ENCODE results near the gene ASCC3.

Gene ASCC3

GRCh38 chr6:100491952-100492670 lies 389.0 kb downstream of the ASCC3 start:
- no peak for DNase-seq (ENCODE audit: low spot score)

- DNase-seq (ENCODE audit: low spot score), result no peak
Observed at GRCh38 chr6:100490065-100490464, 391.1 kb downstream of the ASCC3 start.

- no peak for DNase-seq (ENCODE audit: low spot score)
Observed at GRCh38 chr6:100488244-100488643, 392.9 kb downstream of the ASCC3 start.

DNA sequence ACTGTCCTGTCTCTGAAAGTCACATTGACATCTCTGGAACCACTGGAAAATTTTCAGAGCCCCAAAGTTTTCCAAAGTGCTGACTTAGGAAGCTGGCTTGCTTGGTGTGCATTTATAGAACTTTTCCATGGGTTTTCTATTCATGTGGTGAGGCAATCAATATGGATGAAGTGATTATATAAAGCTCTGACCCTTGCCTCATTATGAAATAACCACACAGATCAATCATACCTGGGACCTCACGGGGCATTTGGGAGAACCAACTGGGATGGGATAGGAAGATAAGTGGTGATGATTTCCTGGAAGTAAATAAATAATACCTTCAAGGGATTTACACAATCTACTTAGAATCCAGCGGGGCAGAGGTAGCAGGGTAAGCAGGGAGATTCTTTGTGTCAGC lies 393.5 kb downstream of the ASCC3 start:
- DNase-seq (ENCODE audit: low spot score), result no peak

GRCh38 chr6:100485268-100485667 lies 395.9 kb downstream of the ASCC3 start:
- no peak for DNase-seq (ENCODE audit: low spot score)

DNA sequence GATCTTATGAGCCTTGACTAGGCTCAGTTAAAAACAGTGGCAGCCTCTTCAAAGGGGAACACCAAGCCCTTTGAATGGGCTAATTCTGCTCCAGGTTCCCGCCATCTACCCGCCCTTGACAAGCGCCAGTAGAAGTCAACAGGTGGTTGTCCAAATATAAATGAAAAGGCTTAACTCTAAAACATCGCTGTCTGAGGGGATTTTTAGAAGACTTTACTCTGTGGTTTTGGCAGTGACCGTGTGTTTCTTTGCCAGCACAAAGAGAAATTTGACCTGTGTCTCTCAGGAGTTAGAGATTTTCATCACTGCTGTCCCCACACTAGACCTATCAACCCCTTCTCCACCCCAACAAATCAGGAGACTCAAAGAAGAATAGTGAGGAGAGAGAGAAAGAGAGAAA lies 396.7 kb downstream of the ASCC3 start:
- no peak for DNase-seq (ENCODE audit: low spot score)

DNA sequence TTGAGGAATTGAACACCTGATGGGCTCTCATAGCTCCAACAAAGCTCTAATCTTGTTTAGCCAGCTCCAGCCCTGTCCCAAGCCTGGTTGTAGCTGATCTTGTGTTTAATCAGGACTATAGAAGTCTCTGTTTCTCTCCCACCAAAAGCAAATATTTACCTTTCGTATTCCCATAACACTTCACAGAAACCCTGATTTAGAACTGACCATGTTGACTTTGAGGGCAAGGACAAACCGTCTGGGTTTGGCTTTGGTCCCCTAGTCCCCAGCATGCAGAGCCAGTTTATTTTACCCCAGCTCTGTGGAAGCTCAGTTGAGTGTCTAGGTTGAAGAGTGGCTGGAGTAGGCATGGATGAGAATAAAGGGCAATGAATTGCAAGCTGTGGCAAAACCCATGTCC lies 398.4 kb downstream of the ASCC3 start:
- DNase-seq (ENCODE audit: low spot score), result no peak

DNA sequence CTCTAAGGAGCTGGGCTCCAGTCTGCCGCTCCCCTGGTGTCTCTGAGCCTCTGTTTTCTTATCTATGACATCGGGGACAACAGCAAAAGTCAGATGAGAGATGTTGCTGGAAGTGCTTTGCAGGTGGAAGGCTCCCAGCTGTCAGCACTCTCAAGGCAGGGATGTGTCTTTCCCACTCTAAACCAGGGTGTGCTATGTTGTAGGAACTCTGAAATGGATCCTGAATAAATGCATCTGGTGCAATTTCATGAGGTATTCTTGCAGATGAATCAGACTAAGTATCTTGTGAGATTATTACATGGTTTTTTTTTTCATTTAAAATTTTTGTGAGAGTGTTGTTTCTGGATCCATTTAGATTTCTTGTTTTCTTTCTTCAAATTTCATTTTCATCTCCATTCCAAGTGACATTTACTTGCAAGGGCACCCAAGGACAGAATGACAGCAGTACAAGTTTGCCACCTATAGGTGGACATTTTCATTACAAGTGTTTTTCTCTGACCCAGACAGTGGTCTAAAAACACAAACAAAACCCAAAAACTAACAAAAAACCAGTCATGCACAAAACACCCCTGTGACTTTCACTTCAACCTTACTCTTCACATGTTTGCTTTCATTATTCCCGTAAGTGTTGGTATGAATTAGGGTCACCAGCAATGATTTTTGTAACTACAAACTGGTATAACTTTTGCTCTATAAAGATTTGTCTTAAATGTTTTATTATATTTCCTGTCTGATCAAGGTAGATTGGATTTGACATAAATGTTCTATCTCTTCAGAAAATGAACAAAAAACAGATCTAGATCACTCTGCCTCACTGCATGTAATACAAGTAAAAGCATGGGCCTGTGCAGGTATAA lies 401.7 kb downstream of the ASCC3 start:
- no peak for DNase-seq (ENCODE audit: low spot score)

GRCh38 chr6:100475554-100476320 lies 405.4 kb downstream of the ASCC3 start:
- DNase-seq (ENCODE audit: low spot score), result no peak

- DNase-seq (ENCODE audit: low spot score), result no peak
Observed at GRCh38 chr6:100473182-100473581, 407.9 kb downstream of the ASCC3 start.

GRCh38 chr6:100472674-100473073 lies 408.5 kb downstream of the ASCC3 start:
- no peak for DNase-seq (ENCODE audit: low spot score)

DNA sequence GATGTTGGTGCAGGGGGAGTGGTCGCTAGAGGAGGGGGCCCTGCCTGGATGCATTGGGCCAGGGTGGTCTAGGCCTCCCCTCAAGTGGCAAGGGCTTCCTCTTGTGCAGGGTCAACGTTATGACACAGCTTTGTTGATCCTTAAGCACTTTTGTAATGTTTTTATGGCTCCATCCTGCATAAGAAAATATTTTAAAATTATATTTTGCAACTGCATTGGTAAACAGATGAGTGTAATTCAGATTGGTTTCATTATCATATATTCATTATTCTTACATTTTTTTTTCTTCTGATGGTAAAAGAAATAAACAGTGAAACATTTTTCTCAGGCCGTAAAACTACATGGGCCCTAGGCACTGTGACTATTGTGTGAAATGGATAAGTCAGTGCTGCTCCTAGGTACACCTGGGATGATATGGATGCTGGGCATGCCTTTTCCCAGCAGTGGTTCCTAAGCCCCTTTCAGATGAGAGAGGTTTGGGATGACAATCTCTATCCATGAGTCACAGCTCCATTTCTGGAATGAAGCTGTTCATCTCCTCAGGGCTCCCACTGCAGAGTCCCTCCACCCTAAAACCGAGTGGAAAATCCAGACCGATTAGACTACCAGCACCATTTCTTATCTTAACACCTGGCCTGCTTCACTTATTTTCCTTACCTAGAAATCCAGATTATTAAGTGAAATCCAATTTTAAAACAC lies 410.6 kb downstream of the ASCC3 start:
- no peak for DNase-seq (ENCODE audit: low spot score)

GRCh38 chr6:100469101-100469859 lies 411.8 kb downstream of the ASCC3 start:
- no peak for DNase-seq (ENCODE audit: low spot score)

DNA sequence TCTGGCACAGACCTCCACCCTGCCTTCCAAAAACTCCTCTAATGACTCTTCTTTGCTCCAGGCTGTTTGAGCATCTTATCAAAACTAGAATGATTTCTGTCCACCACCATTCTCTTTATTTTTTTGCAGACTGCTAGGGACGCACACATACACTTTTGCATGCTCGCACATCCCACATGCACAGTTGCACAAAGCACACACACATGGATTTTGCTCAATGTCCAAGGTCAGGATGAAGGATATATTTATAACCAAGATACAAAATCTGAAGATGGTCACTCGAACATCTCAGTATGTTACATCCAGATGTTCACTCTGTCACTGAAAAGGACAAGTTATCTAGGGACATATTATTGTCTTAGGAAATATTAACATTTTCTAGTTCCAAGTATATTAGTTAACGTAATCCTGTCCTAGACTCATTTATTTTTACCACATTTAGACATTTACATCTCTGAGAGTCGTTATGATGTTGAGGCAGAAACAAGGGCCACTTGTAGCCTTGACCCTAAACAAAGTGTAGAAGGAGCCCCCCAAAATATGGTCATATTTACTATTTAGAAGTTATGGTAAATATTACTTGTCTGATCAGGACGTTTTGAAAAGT lies 413.0 kb downstream of the ASCC3 start:
- no peak for DNase-seq (ENCODE audit: low spot score)

GRCh38 chr6:100467129-100468015 lies 413.8 kb downstream of the ASCC3 start:
- no peak for DNase-seq (ENCODE audit: low spot score)

- no peak for DNase-seq (ENCODE audit: low spot score)
Observed at GRCh38 chr6:100466410-100467128, 414.6 kb downstream of the ASCC3 start.

- DNase-seq (ENCODE audit: low spot score), result no peak
Observed at GRCh38 chr6:100465701-100466409, 415.3 kb downstream of the ASCC3 start.

GRCh38 chr6:100464903-100465700 lies 416.0 kb downstream of the ASCC3 start, which contains the start of gene SIM1:
Gene SIM1 (minus strand): TSS chr6:100464921. CDS start chr6:100463468, 1,453 bp downstream.
- DNase-seq (ENCODE audit: low spot score), result peak; percentile 91
